Activated CD8-positive, alpha-beta memory T cell treated with anti-CD3 and anti-CD28 coated beads, Interleukin-2, amount 50 U/mL, for 4 hours (primary cell): ENCODE measurements around the gene MSH3.
A peak's percentile ranks its signal among the peaks of the same experiment; 100 is the strongest.
"Not testable (repeated sequence)": the region's sequence is repeated elsewhere in the genome, so short reads cannot be mapped to it uniquely, and the experiment has no call there.

Experiments used
- DNase-seq: peaks from one replicate; pipeline ENCODE4 v3.0.0-alpha.2; 2020

The MSH3 gene

DNA sequence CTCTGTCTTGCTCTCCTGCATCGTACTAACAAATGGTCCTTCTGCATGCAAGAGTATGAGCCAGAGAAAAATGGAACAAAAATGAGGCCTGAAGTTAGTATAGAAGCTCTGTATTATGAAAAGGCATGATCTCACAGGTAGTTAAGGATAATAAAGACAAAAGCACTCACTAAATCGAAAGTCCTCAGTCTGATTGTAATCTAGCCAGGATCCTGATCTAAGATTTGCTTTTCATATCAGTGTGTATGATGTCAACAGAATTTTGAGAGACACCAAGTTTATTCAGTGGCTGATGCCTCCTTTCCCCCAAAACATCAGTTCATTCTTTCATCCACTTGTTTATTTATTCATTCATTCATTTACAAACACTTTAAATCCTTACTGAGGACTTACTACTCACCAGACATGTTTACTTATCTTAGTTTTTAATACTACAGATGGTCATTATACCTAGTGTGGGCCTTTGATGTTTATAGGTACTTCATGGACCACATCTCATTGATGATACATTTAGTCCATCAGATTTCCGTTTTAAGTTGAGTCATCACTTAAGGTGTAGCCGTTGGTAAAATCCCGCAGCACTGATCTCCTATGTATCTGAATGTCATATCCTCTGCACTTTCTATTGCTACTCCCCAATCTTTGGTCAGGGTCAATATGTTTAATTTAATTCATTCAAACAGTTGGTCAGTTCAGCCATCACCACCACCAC, 105.6 kb downstream of the MSH3 start:
- no peak for DNase-seq

DNA sequence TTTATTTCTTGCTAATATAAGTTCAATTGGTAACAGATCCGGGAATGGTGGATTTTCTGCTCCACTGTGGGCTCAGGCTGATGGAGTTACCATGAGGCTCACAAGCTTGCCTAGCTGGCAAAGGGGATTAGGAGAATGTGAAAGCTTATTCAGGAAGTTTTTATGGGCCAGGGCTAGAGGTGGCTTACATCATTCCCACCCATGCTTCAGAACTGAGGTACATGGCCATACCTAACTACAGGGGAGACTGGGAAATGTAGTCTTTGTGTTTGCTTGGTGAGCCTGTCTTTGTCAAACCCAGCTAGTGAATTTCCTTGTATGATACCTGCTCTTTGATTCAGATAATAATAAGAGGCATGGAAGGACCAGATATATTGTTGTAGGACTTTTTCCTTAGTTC, 106.2 kb downstream of the MSH3 start:
- DNase-seq = no peak

DNA sequence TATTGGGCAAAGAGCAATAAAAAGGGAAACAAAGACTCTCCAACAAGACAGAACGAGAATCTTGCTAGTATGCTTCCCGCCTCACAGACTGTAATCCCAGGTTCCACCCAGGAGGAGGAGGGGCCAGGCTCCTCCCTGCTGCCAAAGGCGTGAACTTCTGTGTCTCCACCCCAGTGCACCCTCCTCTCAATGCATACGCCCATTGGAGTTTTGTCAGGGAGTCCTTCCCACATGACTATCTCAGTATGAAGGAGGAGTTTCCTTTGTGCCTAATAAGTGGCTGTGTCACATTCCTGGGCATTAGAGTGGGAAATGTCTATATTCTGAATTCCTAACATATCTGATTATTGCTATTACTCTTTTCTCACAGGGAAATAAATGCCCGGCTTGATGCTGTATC, 106.7 kb downstream of the MSH3 start:
- no peak for DNase-seq

GRCh38 chr5:80761966-80762365, 107.5 kb downstream of the MSH3 start:
- no peak for DNase-seq

GRCh38 chr5:80762573-80762972, 108.1 kb downstream of the MSH3 start:
- no peak for DNase-seq

GRCh38 chr5:80763211-80763610, 108.8 kb downstream of the MSH3 start:
- no peak for DNase-seq

- DNase-seq = no peak
Observed at GRCh38 chr5:80763873-80764647, 109.6 kb downstream of the MSH3 start.

DNA sequence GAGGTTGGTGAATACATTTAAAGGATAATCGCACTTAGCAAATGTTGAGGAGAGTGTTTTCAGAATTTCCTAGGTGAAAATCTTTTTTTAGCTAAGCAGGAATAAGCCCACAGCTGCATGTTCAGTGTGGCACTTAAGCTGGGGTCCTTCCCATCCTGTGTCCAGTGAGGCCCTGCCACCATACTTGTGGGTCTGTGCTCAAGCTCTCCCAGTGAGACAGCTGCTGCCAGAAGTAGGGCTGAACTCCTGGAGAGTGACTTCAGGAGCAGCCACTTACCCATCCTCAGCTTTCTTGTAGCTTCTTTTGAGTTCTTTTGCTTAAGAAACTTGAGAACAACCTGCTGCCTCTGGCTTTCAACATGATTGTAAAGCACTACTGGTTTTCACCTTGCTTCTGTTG, 110.3 kb downstream of the MSH3 start:
- no peak for DNase-seq

DNA sequence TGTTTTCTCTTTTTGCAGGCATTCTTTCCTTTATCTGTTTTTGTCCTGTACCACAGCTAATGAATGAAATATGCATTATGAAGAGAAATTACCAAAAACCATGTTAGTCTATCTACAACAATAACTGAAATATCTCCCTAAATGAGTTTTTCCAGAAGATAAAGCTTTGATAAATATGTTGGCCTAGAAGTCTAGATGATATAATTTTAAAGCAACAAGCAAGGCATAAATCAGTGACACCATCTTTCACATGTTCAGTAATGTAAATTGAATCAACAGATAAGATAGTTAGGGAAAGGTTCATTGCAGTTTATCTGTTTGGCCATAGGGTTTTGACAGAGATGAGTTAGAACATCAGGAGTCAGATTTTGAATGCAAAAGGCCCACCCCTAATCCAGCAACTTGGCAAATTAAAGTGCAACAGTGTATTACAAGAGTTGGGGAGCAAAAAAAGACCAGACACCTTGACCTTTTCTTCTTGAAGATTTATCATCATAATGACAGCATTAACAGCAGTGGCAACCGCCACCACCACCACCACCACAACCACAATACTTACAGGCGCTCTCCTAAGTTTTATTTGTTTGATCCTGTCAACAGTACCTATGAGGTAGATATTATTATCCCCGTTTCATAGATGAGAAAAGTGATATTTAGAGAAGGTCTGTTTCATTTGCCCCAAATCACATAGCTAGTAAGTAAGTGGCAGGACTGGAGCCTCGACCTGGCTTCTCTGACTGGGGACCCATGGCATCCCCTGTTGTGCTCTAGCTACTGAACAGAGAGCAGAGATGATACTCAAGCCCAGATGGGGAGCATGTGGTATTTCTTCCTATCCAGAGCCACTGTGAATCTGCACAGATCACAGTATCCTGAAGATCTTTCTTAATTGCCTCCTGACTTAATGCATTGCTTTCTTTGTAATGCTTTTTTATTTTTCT, 123.2 kb downstream of the MSH3 start:
- DNase-seq = peak; percentile 27

DNA sequence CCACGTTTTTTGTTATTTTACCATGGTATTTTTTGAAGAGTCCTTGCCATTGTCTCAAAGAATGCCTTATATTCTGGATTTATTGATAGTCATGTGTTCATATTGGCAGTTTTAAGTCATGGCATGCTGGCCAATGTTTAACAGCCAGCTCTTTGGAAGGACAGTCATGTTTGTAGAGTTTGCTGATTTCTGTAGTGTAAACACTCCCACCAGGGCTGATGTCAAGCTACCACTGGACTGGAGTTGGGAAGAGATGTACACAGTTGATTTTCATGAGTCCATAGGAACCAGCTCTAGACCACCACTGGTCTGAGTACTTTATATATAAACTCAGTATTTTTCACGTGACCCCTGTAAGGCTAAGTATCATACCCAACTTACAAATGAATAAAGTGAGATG, 125.6 kb downstream of the MSH3 start:
- DNase-seq = no peak

- no peak for DNase-seq
Observed at GRCh38 chr5:80780761-80781285, 126.4 kb downstream of the MSH3 start.

DNA sequence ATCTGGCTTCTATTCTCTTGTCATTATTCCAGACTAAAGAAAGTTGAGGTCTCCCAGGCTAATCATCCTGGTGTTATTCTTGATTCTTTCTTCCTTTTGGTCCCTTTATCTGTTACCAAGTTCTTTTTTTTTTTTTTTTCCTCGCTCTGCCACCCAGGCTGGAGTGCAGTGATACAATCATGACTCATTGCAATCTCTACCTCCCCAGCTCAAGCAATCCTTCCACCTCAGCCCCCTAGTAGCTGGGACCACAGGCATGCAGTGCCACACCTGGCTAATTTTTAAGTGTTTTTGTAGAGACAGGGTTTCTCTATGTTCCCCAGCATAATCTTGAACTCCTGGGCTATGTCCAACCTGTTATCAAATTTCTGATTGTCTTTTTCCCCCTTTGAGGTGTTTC, 126.9 kb downstream of the MSH3 start:
- no peak for DNase-seq

DNA sequence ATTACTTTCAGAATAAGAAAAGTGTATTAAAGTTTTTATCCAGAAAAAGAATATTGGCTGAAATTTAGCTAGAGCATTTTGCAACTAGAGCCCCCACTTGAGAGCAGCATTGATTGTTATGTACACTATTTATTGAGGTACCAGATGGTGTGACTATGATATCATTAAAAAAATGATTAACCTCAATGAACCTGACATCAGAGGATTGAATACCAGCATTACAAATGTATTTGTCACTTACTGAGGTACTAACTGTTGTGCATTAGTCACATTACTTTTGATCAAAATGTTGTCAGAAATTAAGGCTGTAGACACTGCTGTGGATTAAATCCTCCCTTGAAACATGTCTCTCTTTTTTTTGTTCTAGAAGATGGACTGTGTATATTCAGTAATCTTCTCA, 128.2 kb downstream of the MSH3 start:
- no peak for DNase-seq

DNA sequence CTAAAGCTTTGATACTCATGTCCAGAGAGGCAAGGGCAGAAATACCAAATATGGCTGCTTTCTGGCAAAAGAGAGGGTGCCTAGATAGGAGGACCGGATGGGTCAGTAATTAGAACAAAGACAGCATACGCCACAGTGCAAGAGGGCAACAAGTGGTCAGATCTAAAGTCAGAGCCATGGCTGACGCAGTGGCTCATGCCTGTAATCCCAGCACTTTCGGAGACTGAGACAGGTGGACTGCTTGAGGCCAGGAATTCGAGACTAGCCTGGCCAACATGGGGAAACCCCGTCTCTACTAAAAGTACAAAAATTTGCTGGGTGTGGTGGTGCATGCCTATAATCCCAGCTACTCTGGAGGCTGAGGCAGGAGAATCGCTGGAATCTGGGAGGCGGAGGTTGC, 129.3 kb downstream of the MSH3 start:
- not testable (repeated sequence) for DNase-seq

GRCh38 chr5:80784451-80784850, 130.0 kb downstream of the MSH3 start:
- DNase-seq = no peak

DNA sequence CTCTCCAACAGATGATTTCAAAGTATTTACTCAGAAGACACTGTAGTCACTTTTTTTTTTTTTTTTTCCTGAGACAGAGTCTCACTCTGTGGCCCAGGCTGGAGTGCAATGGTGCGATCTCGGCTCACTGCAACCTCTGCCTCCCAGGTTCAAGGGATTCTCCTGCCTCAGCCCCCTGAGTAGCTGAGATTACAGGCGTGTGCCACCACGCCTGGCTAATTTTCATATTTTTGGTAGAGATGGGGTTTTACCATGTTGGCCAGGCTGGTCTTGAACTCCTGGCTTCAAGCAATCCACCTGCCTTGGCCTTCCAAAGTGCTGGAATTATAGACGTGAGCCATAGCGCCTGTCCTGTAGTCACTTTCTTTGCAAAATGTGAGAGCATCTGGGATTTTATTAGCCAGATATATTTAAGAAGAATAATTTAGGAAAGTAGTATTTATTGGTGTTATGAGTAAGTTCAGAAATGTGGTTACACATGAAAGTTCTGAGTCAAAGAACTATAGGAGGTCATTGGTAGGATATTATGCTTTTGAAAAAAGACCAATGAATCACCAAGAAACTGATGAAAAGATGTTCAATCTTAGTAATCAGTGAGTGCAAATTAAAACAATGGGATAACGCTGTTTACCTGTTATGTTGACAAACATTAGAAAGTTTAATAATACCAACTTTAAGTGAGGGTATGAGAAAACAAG, 135.0 kb downstream of the MSH3 start:
- not testable (repeated sequence) for DNase-seq

- DNase-seq = no peak
Observed at GRCh38 chr5:80790698-80791097, 136.2 kb downstream of the MSH3 start.

DNA sequence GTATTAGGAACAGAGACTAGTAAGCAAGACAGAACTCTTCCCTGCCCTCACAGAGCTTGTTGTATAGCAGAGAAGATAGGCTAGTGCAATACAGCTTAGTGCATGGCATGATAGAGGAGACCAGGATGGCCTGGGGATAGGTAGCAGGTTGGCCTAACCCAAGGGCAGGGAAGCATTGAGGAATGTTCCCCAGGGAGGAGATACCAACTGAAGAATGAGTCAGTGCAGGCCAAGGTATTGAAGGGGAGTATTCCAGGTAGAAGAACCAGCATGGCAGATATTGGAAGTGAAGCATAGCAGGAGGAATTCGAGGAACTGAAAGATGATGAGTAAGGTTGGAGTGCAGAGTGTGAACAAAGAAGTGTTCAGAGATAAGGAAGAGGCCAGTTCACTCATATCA, 138.9 kb downstream of the MSH3 start:
- DNase-seq = no peak

DNA sequence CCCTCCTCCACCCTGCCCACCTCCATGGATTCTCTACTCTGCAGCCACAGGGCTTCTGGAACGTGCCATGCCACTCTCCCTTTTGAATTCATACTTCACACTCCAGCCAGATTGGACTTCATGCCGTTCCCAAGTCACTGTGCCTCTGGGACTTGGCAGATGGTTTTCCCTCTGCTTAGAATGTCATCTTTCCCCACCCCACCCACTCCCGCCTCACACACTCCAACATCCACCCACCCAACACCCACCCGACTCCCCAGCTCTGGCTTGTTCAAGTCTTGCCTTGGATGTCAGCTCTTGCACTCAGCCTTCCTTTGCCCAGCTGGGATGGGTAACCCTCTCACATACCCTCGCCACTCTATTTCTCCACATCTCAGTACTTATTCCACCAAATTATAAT, 142.4 kb downstream of the MSH3 start:
- no peak for DNase-seq

DNA sequence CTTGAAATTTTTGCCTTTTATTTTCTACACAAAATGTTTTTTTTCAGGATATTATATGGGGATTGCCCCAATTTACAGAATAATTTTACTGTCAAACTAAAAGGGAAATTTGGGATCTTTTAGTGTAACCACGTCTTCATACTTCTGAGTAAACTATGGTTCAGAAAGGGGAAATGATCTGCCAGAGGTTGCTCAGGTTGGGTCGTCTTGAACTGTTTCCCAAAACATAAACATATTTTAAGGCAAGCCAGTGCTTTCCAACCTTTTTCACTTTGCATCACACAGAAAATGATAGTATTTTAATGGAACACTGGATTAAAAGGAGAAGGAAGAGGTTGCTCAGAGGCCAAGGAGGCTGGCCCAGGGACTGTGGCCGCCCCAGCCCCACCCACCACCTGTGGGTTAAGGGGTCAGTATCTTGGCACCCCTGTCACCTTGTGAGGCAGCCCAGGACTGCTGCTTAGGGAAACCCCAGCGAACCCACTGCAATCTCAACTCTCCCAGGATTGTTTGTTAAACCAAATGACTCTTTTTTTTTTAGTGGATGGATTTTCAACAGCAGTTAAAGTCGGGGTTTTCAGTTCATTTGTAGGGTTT, 143.1 kb downstream of the MSH3 start:
- DNase-seq = no peak

DNA sequence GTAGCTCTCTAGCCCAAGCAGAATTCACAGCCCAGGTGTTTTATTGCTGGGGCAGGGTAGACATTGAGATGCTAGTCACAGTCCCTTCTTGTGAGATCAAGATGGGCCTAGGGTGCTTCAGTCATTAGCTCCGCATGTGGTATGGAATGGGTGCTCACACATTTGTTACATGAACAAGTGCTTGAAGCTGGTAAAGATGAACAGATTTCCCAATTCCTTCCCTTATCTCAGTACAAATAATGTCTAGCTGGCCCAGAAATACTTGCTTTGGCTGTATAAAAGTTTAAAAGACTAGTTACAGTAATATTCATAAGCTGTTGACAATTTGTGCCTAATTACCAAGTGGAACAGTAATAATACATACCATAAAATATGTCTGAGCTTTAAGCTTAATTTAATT, 143.7 kb downstream of the MSH3 start:
- DNase-seq = no peak

GRCh38 chr5:80798633-80799032, 144.2 kb downstream of the MSH3 start:
- no peak for DNase-seq
